Astrocyte of the spinal cord (primary cell): Measurements from ENCODE around the gene CTNNA2.

Experiments used
- DNase-seq: peaks from one replicate; pipeline ENCODE4 v3.0.0; 2011; ENCODE audit warnings: low read depth, low spot score
- H3K4me3 ChIP-seq: 2 replicates; pipeline ENCODE4 v1.5.1; 2011; ENCODE audit warnings: low read depth, mild to moderate bottlenecking, low read length, moderate library complexity
- in situ Hi-C: cut with HindIII; loops from 2 replicates; pipeline ENCODE4 v1.10.0; 2017; ENCODE audit warnings: low sequenced_read_pairs
- TF ChIP-seq, protein P1 (sequence below): IDR thresholded peaks from 2 replicates; pipeline ENCODE4 v1.5.1; 2012; ENCODE audit warnings: low read depth, mild to moderate bottlenecking, low read length, inconsistent platforms

Gene CTNNA2

DNA sequence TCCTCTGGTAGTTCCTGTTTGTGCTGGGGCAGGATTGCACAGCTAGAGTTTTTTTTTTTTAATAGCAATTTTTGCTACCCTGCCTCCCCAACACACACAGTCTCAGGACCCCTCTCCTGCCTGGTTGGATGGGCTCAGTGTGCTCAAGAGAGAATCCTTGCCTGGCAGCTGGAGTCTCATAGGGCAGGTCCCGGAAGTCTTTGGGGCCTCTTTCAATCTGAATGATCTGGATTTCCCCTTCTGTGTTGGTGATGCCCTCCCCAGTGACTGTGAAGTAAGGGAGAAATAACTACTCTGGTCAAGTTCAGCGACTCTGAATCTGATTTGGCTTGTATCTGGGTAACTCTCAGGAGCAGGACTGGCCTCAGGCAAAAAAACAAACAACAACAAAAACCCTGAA is 1012.3 kb downstream of the CTNNA2 start:
- TF ChIP-seq, protein P1, sequence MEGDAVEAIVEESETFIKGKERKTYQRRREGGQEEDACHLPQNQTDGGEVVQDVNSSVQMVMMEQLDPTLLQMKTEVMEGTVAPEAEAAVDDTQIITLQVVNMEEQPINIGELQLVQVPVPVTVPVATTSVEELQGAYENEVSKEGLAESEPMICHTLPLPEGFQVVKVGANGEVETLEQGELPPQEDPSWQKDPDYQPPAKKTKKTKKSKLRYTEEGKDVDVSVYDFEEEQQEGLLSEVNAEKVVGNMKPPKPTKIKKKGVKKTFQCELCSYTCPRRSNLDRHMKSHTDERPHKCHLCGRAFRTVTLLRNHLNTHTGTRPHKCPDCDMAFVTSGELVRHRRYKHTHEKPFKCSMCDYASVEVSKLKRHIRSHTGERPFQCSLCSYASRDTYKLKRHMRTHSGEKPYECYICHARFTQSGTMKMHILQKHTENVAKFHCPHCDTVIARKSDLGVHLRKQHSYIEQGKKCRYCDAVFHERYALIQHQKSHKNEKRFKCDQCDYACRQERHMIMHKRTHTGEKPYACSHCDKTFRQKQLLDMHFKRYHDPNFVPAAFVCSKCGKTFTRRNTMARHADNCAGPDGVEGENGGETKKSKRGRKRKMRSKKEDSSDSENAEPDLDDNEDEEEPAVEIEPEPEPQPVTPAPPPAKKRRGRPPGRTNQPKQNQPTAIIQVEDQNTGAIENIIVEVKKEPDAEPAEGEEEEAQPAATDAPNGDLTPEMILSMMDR = no peak
- H3K4me3 ChIP-seq = no peak overlapping the region
- in situ Hi-C loops = no loop called here
- DNase-seq = no peak

DNA sequence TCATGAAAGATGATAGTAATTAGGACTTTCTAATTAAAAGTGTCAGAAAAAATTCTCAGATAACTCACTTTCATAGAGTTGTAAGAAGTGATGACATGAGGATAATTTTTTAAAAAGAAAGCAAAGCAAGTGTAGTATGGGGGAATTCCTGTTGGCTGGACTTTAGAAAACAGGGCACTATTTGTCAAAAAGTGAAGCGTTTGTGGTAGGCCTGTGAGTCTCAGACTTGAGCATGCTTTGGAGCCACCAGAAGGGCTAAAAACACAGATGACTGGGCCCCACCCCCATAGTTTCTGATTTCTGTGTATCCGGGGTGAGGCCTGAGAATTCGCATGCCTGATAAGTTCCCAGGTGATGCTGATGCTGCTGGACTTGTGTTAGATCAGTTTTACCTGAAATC is 1014.3 kb downstream of the CTNNA2 start:
- no peak overlapping the region for H3K4me3 ChIP-seq
- no peak for DNase-seq
- in situ Hi-C loops = no loop called here
- TF ChIP-seq, protein P1 = no peak

DNA sequence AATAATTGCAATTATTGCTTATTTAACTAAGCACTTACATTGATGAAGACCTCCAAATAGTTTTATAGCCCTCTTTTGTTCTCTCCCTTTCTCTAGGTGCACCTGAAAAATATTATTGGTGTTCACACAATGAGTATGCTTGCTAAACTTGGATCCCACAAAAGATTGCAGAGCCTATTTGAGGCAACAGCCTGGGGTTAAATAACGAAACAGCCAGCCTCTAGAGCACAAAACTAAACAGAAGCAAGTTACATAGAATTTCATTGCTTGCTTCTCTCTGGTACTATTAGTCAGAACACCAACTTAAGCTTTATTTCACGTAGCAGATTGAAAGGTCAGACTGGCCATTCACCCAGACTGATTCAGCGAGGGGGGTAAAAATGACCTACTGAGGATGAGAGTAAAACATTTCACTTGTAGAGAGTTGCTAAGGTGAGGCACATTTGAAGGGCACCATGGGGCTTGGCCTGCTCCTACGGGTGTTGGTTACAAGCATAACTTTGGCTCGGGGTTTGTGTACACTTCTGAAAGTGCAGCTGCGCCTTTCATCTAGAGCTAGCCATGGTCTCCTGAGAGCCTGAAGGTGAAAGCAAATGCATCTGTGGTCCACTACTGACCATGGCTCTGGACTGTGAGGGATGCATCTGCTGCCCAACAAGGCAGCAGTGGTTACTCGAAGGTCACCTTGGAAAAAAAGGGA is 1016.8 kb downstream of the CTNNA2 start:
- in situ Hi-C loops = no loop called here
- TF ChIP-seq, protein P1 = no peak
- H3K4me3 ChIP-seq = no peak overlapping the region
- no peak for DNase-seq

DNA sequence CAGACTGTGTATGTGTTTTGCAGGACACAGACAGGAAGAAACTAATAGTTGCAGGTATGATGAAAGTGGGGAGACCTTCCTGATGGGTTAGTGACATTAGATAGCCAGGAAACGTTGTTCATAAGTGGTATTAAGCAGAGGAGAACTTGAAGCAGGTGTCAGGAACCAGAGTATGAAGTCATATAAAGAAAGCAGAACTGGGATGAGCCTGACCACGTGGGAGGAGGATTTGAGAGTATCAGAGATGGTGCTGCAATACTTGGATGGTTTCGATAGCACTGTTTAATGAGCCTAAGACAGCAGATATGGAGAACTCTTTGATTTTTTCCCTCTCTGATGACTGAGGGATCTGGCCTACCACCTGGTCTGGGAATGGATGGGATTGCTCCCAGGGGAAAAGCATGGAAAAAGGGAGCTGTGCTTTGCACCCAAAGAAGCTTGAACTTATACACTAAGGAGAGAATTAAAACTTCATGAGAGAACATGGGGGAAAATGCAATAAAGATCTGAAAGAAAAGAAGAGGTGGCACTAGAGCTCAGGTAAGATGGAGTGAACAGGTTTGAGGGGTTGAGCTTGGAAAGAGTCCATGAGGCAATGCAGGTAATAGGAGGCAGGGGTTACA is 1017.7 kb downstream of the CTNNA2 start:
- no peak for DNase-seq
- in situ Hi-C loops = no loop called here

DNA sequence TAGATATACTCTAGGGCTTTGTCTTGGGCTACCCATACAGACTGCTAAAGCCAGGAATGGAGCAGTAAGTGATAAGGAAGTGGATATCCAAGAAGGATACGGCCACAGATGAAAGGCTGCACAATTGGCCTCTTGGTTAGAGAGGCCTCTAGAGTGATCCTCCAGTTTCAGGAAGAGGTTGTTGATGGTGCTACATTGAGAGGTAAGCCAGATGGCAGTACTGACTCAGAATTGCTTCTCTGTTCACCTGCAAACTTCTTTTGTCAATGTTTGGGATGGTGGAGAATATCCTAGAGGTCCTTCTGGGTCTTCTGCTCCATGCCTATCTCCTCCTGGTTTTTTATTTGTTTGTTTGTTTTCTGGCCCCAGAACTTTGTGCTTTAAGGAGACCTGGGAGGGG is 1018.5 kb downstream of the CTNNA2 start:
- TF ChIP-seq, protein P1 = no peak
- in situ Hi-C loops = no loop called here
- H3K4me3 ChIP-seq = no peak overlapping the region

More for the DNA sequence above, 1017.7 kb downstream of the CTNNA2 start:
- TF ChIP-seq, protein P1 = no peak
- no peak overlapping the region for H3K4me3 ChIP-seq

DNA sequence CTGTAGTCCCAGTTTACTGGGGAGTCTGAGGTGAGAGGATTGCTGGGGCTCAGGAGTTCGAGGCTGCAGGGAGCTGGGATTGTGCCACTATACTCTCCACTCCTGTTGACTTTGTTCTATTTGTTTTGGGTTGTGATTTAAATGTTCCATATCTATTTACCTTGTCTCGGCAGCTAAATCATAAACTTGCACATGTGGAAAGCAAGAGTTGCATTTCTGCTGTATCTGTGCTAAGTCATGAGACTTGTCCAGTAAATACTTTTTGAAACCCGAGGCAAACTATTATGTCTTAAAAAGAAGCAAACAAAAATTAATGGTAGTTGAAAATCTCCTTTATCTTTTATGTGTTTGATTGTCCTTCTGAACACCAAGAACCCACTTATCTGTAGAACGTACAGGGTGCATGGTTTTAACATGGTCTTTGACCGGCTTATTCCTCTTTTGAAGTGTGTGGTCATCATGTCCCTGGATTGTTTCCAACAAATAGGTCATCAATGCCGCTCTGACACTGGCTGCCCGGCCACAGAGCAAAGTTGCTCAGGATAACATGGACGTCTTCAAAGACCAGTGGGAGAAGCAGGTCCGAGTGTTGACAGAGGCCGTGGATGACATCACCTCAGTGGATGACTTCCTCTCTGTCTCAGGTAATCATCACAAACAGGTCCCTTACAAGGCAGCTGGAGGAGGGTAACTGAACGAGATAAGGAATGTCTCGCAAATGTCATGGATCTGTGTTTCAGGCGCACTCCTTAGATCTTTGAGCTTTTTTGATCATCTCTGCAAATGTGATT is 1032.8 kb downstream of the CTNNA2 start:
- in situ Hi-C loops = no loop called here
- no peak overlapping the region for H3K4me3 ChIP-seq
- TF ChIP-seq, protein P1 = no peak
- DNase-seq = no peak

More for the DNA sequence above, 1018.5 kb downstream of the CTNNA2 start:
- DNase-seq = no peak
